ENCODE data around the gene CBLB.

Gene CBLB

DNA sequence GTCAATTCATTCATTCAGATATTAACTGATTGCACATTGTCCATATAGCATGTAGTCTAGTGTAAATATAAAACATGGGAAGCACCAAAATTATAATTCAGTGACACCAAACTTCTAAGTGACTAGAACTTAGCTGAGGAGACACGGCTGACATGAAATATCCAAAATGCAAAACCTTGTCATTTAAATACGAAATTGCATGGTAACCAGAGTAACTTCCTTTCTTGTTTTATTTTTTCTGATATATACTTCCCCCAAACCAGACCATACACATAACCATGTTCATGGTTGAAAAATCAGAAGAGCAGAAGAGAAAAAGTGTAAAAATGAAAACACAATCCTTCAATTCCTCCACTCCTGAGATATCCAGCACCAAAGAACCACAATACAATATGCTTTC, 38.0 kb downstream of the CBLB start:
- TF ChIP-seq, protein P1, sequence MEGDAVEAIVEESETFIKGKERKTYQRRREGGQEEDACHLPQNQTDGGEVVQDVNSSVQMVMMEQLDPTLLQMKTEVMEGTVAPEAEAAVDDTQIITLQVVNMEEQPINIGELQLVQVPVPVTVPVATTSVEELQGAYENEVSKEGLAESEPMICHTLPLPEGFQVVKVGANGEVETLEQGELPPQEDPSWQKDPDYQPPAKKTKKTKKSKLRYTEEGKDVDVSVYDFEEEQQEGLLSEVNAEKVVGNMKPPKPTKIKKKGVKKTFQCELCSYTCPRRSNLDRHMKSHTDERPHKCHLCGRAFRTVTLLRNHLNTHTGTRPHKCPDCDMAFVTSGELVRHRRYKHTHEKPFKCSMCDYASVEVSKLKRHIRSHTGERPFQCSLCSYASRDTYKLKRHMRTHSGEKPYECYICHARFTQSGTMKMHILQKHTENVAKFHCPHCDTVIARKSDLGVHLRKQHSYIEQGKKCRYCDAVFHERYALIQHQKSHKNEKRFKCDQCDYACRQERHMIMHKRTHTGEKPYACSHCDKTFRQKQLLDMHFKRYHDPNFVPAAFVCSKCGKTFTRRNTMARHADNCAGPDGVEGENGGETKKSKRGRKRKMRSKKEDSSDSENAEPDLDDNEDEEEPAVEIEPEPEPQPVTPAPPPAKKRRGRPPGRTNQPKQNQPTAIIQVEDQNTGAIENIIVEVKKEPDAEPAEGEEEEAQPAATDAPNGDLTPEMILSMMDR (IDR thresholded peaks at IDR 0.05; ENCODE audit: borderline replicate concordance, control extremely low read depth, extremely low read depth, insufficient read depth, missing control alignments) = no peak
- DNase-seq (ENCODE audit: low spot score) = no peak
- in situ Hi-C loops (cut with MboI; ENCODE audit: low sequenced_read_pairs, unreplicated experiment) = loop anchor here (25.0 kb wide), 1 partner anchor 1231 kb away; no protein-coding TSS in a partner anchor

DNA sequence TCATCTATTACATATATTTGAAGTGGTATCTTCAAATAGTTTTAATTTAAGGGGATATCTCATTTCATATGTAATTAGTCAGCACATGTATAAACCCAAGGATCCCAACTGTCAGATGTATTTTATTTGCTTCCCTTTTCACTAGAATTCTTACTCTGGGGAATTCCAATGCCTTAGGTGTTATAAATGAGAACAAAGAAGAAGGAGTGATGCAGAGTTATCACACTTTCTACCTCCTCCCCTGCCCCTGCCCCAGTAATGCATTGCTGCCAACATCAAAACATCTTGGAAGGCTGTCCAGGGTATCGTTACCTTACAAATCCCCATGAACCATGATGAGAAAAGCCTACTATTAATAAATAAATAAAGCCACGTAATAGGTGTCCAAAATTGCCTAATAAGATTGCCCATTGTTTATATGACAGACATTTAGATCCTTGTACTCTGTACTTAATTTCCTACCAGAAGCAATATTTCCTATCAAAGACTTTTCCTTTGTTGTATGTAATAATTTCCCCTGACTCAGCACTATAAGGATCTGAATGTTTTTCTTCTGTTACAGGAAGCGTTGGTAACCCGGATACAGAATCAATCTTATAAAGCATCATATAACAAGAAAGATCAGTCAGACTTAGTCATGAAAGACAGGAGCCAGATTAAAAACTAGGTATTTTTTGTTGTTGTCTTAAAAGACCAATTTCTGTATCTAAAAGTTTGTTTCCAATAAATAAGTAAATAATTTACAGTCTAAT, 38.8 kb downstream of the CBLB start:
- DNase-seq (ENCODE audit: low spot score) = no peak
- TF ChIP-seq, protein P1 (IDR thresholded peaks at IDR 0.05; ENCODE audit: borderline replicate concordance, control extremely low read depth, extremely low read depth, insufficient read depth, missing control alignments) = no peak
- in situ Hi-C loops (cut with MboI; ENCODE audit: low sequenced_read_pairs, unreplicated experiment) = loop anchor here (25.0 kb wide), 1 partner anchor 1232 kb away; no protein-coding TSS in a partner anchor

DNA sequence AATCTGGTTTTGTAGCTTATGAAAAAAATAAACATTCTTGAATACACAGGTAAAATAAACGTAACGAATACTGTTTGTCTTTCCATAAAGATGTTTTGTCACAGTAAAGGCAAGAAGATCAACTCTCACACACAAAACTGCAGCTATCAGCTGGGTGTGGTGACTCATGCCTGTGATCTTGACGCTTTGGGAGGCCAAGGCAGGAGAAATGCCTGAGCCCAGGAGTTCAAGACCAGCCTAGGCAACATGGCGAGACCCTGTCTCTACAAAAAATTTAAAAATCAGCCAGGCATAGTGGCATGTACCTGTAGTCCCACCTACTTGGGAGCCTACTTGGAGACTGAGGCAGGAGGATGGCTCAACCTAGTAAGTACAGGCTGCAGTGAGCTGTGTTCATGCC, 39.6 kb downstream of the CBLB start:
- TF ChIP-seq, protein P1 (IDR thresholded peaks at IDR 0.05; ENCODE audit: borderline replicate concordance, control extremely low read depth, extremely low read depth, insufficient read depth, missing control alignments) = no peak
- no peak for DNase-seq (ENCODE audit: low spot score)
- in situ Hi-C loops (cut with MboI; ENCODE audit: low sequenced_read_pairs, unreplicated experiment) = loop anchor here (25.0 kb wide), 1 partner anchor 1233 kb away; no protein-coding TSS in a partner anchor

DNA sequence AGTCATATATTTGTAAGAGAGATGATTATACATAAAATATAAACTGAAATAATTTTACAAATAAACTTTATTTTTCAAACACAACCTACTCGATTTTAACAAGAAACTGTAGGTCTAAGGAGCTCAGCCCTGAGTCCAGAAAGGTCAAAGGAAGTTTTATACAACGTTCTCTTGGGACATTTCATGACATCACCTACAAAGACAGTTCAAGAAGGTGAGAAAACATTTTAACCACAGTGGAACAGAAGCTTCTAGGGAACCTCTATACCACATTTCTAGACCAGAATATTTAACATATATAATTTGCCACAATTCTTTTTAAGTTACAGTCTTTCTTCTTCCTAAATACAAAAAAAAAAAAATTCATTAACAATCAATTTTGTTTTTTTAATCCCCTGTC, 40.1 kb downstream of the CBLB start:
- no peak for DNase-seq (ENCODE audit: low spot score)
- in situ Hi-C loops (cut with MboI; ENCODE audit: low sequenced_read_pairs, unreplicated experiment) = loop anchor here (25.0 kb wide), 1 partner anchor 1234 kb away; no protein-coding TSS in a partner anchor
- TF ChIP-seq, protein P1 (IDR thresholded peaks at IDR 0.05; ENCODE audit: borderline replicate concordance, control extremely low read depth, extremely low read depth, insufficient read depth, missing control alignments) = no peak

DNA sequence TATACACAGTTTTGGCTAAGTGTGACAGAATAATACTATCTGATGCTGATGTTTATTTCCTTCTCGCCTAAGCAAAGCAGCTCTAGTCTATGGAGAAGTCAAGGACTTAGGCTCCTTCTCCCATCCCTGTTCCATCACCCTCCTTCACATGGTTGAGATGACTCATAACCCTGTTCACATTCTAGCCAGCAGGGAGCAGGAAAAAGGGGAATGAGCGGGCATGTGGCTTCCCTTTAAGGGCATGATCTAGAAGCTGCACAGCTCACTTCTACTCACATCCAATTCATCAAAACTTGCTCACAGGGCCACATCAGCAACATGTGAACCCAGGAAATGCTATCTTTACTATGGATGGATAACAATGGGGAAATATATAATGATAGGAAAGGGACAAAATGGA, 40.9 kb downstream of the CBLB start:
- no peak for DNase-seq (ENCODE audit: low spot score)
- TF ChIP-seq, protein P1 (IDR thresholded peaks at IDR 0.05; ENCODE audit: borderline replicate concordance, control extremely low read depth, extremely low read depth, insufficient read depth, missing control alignments) = no peak
- in situ Hi-C loops (cut with MboI; ENCODE audit: low sequenced_read_pairs, unreplicated experiment) = loop anchor here (25.0 kb wide), 1 partner anchor 1234 kb away; no protein-coding TSS in a partner anchor

DNA sequence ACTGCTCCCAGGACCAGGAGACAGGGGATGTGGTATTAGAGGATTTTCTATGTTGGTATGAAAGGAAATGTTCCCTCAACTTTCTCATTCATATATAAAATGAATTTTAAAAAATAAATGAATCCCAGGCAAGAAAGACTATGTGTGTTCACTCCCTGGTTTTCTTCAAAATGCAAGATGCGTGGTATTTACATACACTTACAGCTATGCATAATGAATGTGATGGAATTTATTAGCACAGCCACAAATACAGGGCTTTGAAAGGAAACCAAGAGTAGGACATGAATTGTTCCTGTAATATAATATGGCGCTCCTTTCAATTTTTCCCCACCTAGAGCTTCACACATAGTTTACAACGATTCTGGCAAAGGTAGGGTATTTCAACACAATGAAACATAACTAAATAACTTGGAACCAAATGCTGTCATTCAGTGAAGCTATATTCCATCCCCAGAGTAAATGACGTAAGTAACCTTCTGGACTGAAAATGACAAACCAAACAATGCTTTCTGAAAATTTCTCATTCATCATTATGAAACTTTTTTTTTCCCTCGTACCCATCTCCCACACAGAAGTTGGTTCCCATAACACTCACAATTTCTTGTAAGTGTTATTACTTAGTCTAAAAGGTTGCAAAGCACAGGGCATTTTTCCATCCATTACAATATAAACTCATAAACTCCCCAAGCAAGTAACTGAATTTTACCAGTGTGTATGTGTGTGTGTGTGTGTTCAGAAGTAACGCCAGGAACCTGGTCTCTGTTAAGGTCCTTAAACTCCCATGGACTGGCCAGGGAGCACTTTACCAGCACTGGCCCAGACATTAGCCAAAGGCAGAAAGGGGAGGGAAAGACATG, 41.8 kb downstream of the CBLB start:
- in situ Hi-C loops (cut with MboI; ENCODE audit: low sequenced_read_pairs, unreplicated experiment) = loop anchor here (25.0 kb wide), 1 partner anchor 1235 kb away; no protein-coding TSS in a partner anchor
- TF ChIP-seq, protein P1 (IDR thresholded peaks at IDR 0.05; ENCODE audit: borderline replicate concordance, control extremely low read depth, extremely low read depth, insufficient read depth, missing control alignments) = no peak
- no peak for DNase-seq (ENCODE audit: low spot score)
